ENCODE data around the gene SALL3.

The SALL3 gene

DNA sequence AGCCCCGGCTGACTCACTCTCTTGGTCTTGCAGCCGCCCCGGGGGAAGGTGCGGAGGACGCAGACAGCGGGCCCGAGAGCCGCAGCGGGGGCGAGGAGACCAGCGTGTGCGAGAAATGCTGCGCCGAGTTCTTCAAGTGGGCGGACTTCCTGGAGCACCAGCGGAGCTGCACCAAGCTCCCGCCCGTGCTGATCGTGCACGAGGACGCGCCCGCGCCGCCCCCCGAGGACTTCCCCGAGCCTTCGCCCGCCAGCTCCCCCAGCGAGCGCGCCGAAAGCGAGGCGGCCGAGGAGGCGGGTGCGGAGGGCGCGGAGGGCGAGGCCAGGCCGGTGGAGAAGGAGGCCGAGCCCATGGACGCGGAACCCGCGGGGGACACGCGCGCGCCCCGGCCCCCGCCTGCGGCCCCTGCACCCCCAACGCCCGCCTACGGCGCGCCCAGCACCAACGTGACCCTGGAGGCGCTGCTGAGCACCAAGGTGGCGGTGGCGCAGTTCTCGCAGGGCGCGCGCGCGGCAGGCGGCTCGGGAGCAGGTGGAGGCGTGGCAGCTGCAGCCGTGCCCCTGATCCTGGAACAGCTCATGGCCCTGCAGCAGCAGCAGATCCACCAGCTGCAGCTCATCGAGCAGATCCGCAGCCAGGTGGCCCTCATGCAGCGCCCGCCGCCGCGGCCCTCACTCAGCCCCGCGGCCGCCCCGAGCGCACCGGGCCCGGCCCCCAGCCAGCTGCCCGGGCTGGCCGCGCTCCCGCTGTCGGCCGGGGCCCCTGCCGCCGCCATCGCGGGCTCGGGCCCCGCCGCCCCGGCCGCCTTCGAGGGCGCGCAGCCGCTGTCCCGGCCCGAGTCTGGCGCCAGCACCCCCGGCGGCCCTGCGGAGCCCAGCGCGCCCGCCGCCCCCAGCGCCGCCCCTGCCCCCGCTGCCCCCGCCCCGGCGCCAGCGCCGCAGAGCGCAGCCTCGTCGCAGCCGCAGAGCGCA, 12.7 kb downstream of the SALL3 start:
- TF ChIP-seq JUND (IDR thresholded peaks at IDR 0.05; ENCODE audit: low read depth): no peak
- no peak for DNase-seq (ENCODE audit: low read depth in 1 of 2, low spot score in 1 of 2)
- in situ Hi-C loops (cut with HindIII; ENCODE audit: low pct_unique_long_range_greater_than_20kb, low sequenced_read_pairs): no loop called here

DNA sequence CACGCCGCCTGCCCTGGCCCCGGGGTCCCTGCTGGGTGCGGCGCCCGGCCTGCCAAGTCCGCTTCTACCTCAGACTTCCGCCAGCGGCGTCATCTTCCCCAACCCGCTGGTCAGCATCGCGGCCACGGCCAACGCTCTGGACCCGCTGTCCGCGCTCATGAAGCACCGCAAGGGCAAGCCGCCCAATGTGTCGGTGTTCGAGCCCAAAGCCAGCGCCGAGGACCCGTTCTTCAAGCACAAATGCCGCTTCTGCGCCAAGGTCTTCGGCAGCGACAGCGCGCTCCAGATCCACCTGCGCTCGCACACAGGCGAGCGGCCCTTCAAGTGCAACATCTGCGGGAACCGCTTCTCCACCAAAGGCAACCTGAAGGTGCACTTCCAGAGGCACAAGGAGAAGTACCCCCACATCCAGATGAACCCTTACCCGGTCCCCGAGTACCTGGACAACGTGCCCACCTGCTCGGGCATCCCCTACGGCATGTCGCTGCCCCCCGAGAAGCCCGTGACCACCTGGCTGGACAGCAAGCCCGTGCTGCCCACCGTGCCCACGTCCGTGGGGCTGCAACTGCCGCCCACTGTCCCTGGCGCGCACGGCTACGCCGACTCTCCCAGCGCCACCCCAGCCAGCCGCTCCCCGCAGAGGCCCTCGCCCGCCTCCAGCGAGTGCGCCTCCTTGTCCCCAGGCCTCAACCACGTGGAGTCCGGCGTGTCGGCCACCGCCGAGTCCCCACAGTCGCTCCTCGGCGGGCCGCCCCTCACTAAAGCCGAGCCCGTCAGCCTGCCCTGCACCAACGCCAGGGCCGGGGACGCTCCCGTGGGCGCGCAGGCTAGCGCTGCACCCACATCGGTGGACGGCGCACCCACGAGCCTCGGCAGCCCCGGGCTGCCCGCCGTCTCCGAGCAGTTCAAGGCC, 13.7 kb downstream of the SALL3 start:
- no peak for DNase-seq (ENCODE audit: low read depth in 1 of 2, low spot score in 1 of 2)
- TF ChIP-seq JUND (IDR thresholded peaks at IDR 0.05; ENCODE audit: low read depth): no peak
- in situ Hi-C loops (cut with HindIII; ENCODE audit: low pct_unique_long_range_greater_than_20kb, low sequenced_read_pairs): no loop called here

DNA sequence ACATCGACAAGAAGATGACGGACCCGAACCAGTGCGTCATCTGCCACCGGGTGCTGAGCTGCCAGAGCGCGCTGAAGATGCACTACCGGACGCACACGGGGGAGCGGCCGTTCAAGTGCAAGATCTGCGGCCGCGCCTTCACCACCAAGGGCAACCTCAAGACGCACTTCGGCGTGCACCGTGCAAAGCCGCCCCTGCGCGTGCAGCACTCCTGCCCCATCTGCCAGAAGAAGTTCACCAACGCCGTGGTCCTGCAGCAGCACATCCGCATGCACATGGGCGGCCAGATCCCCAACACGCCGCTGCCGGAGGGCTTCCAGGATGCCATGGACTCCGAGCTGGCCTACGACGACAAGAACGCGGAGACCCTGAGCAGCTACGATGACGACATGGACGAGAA, 14.4 kb downstream of the SALL3 start:
- in situ Hi-C loops (cut with HindIII; ENCODE audit: low pct_unique_long_range_greater_than_20kb, low sequenced_read_pairs): no loop called here
- no peak for DNase-seq (ENCODE audit: low read depth in 1 of 2, low spot score in 1 of 2)
- TF ChIP-seq JUND (IDR thresholded peaks at IDR 0.05; ENCODE audit: low read depth): no peak

DNA sequence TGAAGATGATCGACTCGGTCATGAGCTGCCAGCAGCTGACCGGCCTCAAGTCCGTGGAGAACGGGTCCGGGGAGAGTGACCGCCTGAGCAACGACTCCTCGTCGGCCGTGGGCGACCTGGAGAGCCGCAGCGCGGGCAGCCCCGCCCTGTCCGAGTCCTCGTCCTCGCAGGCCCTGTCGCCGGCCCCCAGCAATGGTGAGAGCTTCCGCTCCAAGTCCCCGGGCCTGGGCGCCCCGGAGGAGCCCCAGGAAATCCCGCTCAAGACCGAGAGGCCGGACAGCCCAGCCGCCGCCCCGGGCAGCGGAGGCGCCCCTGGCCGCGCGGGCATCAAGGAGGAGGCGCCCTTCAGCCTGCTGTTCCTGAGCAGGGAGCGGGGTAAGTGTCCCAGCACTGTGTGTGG, 14.9 kb downstream of the SALL3 start:
- TF ChIP-seq JUND (IDR thresholded peaks at IDR 0.05; ENCODE audit: low read depth): no peak
- no peak for DNase-seq (ENCODE audit: low read depth in 1 of 2, low spot score in 1 of 2)
- in situ Hi-C loops (cut with HindIII; ENCODE audit: low pct_unique_long_range_greater_than_20kb, low sequenced_read_pairs): no loop called here

DNA sequence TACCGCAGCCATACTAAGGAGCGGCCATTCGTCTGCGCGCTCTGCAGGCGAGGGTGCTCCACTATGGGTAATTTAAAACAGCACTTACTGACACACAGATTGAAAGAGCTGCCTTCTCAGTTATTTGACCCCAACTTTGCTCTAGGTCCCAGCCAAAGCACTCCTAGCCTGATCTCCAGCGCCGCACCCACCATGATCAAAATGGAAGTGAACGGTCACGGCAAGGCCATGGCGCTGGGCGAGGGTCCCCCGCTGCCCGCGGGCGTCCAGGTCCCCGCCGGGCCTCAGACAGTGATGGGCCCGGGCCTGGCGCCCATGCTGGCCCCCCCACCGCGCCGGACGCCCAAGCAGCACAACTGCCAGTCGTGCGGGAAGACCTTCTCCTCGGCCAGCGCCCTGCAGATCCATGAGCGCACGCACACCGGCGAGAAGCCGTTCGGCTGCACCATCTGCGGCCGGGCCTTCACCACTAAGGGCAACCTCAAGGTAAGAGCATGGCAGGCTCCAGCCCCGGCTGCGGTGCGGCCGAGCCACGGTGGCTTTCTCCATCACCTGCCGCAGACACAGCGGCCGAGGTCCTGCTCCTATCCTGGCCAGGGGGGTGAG, 15.5 kb downstream of the SALL3 start:
- TF ChIP-seq JUND (IDR thresholded peaks at IDR 0.05; ENCODE audit: low read depth): no peak
- DNase-seq (ENCODE audit: low read depth in 1 of 2, low spot score in 1 of 2): no peak
- in situ Hi-C loops (cut with HindIII; ENCODE audit: low pct_unique_long_range_greater_than_20kb, low sequenced_read_pairs): no loop called here

DNA sequence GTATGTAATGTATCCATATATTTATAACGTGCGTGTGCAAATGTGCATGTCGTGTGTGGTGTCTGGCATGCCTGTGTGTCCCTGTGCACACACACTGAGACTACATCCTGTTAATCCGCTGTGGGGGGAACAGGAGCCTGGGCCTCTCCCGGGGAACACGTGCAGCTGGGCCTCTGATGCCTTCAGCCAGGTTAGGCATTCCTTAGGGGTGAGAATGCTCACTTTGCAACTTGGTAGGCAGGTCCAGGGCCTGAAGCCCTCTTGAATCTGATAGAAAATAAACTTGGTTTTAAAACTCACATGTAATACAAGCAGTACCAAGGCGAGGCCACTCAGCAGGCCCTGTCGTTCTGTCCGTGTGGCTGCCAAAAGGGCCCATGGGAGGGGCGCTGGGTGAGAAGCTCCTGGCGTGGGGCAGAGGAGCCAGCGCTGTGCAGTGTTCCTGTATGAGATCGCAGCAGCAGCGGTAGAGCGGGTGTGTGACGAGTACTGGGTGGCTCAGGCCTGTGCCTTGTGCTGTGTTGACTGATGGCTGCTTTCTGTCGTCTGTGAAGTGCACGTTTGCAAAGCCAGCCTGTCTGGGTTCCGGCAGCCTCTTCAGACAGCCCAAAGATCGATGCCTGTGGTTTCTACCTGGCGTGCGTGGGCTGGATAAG, 16.2 kb downstream of the SALL3 start:
- TF ChIP-seq JUND (IDR thresholded peaks at IDR 0.05; ENCODE audit: low read depth): no peak
- in situ Hi-C loops (cut with HindIII; ENCODE audit: low pct_unique_long_range_greater_than_20kb, low sequenced_read_pairs): no loop called here
- peak in 1 of 2 experiments; percentile 58 for DNase-seq (ENCODE audit: low read depth in 1 of 2, low spot score in 1 of 2)

DNA sequence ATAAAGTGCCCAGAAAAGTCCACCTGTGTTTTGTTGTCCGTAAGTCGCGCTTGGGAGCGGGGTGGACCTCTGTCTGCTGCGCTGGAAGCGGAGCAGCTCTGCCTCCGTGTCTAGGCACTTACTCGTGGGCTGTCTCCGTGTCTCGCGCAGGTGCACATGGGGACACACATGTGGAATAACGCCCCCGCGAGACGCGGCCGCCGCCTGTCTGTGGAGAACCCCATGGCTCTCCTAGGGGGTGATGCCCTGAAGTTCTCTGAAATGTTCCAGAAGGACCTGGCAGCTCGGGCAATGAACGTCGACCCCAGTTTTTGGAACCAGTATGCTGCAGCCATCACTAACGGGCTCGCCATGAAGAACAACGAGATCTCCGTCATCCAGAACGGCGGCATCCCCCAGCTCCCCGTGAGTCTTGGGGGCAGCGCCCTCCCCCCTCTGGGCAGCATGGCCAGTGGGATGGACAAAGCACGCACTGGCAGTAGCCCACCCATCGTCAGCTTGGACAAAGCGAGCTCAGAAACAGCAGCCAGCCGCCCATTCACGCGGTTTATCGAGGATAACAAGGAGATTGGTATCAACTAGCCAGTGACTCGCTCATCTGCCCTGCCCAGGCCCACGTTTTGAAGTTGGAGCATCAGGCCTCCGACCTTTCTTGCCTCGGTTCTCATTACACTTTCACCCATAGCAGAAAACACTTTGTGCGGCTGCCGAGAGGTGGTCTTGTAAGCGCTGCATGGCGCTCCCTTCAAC, 17.3 kb downstream of the SALL3 start:
- in situ Hi-C loops (cut with HindIII; ENCODE audit: low pct_unique_long_range_greater_than_20kb, low sequenced_read_pairs): no loop called here
- no peak for DNase-seq (ENCODE audit: low read depth in 1 of 2, low spot score in 1 of 2)
- no peak for TF ChIP-seq JUND (IDR thresholded peaks at IDR 0.05; ENCODE audit: low read depth)

DNA sequence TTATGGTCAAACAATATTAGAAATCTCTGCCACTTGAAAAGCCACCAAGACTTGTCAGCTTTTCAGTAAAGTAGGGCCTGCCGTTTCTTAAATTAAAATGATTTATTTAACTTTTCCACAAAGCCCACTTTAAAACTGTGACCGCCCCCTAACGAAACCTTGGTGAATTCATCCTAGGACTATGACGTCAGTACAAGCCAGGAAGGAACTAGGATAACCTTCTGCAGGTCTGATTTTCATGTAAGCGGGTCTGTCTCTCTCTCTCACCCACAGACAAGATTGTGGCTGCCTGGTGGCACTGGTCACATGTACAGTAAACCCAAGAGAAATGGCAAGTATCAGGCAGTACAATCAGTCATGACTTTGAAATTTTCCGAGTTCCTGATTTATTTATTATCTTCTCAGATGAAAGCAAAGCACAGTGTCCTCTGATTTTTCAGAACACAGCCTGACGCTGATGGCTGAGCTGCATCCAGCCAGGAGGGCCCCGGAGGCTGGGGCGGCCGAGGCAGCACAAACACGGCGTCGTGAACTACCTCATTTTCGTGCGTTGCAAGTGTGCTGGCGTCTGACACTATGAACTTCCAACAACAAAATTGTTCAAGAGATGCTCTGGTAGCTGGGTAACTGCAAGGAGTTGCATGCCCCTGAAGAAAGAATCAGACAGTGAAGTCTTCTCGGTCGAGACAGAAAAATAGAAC, 18.9 kb downstream of the SALL3 start:
- DNase-seq (ENCODE audit: low read depth in 1 of 2, low spot score in 1 of 2): no peak
- in situ Hi-C loops (cut with HindIII; ENCODE audit: low pct_unique_long_range_greater_than_20kb, low sequenced_read_pairs): no loop called here
- TF ChIP-seq JUND (IDR thresholded peaks at IDR 0.05; ENCODE audit: low read depth): no peak

DNA sequence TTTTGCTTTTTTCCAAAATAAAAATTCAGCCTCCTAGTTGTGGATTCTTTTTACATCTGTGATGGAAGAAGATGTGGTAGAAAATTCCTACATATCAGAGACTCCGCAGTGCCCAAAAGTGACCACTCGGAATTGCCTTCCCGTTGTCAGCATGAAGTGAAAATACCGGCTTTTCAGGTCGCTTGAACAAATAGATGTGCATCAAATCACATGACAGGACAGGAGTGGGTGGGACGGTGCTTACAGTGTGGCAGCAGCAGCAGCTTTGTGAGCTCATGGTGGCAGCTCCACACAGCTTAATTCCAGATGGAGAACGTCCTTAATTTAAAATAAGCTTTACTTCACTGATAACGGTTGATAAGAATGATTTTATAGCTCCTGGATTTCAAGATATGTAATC, 20.3 kb downstream of the SALL3 start:
- TF ChIP-seq JUND (IDR thresholded peaks at IDR 0.05; ENCODE audit: low read depth): no peak
- in situ Hi-C loops (cut with HindIII; ENCODE audit: low pct_unique_long_range_greater_than_20kb, low sequenced_read_pairs): no loop called here

DNA sequence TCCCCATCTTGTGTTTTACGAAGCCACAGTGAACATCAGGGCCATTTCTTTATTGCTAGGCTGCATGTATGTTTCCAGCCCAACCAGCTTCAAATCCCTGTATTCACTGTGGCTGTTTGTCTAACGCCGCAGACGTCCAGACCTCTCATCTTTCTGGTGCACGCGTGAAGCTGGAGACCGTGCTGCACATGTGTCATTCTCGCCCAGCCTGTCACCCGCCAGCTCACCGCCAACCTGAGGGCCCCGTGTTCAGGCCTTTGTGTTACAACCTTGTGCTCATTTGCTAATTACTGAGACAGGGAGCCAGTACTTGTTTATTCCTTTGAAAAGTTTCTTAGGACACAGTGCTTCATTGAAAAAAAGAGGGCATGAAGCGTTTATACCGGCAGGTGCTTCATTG, 21.4 kb downstream of the SALL3 start:
- no peak for TF ChIP-seq JUND (IDR thresholded peaks at IDR 0.05; ENCODE audit: low read depth)
- in situ Hi-C loops (cut with HindIII; ENCODE audit: low pct_unique_long_range_greater_than_20kb, low sequenced_read_pairs): no loop called here
- no peak for DNase-seq (ENCODE audit: low read depth in 1 of 2, low spot score in 1 of 2)

More for the DNA sequence above, 20.3 kb downstream of the SALL3 start:
- peak; percentile 63 to 92 for DNase-seq (ENCODE audit: low read depth in 1 of 2, low spot score in 1 of 2)

DNA sequence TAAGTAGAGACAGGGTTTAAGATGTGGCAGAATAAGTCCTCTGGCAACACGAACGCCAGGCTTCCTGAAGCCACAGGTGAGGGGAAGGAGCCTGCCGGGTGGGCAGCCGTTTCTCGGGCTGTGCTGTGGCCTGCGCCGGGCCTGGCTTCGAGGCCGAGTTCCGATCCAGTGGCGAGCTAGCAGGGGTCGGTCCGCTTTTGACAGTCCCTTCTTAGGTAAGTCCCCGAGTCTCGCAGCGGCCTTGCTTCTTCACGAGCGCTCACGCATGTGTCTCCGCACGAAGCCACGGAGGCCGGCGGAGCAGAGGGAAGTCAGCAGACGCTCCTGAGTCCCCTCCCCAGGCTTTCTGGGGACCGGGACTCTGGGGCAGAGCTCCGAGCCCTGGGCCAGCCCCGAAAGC, 26.0 kb downstream of the SALL3 start:
- no peak for TF ChIP-seq JUND (IDR thresholded peaks at IDR 0.05; ENCODE audit: low read depth)
- DNase-seq (ENCODE audit: low read depth in 1 of 2, low spot score in 1 of 2): no peak
- in situ Hi-C loops (cut with HindIII; ENCODE audit: low pct_unique_long_range_greater_than_20kb, low sequenced_read_pairs): no loop called here
